ENCODE data around the gene TTLL3. TPM values are rescaled to one million over a fixed set of nuclear protein-coding genes. Genes with fewer than 3 reads are reported as not detected.

Gene TTLL3
- total and polyA plus RNA-seq, 2 of the 8 experiments (the other 6 are each of a cell fraction or from before 2014, with no cell fraction given), result 5.9 to 8.9 TPM

DNA sequence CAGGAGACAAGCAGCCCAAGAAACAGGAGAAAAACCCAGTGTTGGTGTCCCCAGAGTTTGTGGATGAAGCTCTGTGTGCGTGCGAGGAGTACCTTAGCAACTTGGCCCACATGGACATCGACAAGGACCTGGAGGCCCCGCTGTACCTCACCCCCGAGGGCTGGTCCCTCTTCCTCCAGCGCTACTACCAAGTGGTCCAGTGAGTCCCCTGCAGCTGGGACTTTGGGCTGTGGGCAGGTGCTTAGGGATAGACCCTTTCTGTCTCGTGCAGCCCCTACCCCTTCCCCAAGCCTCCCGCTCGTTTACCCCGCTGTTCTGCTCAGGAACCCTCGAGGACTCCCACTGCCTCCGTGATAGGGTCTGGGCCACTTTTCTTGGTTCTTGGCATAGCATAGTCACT, 10.5 kb downstream of the TTLL3 start:
- TF ChIP-seq JUND (IDR thresholded peaks at IDR 0.05; ENCODE audit: low read length) (no peak), NANOG (IDR thresholded peaks at IDR 0.05; ENCODE audit: insufficient read depth, low read depth, low read length, poor library complexity, severe bottlenecking) (no peak)
- H3K9ac ChIP-seq (replicated peaks in 1 of 4; ENCODE audit: extremely low read depth in 1 of 4, low read depth in 3 of 4, low read length in 3 of 4), result peak overlapping the region in 1 of 4 experiments; percentile 6; a peak in 1 of 7 replicates
- H3K9me3 ChIP-seq (ENCODE audit: insufficient read depth in 2 of 2, low read depth in 1 of 2, low read length in 1 of 2), result no peaks in the 10 kb centered on the region
- no peak overlapping the region for H3K14ac ChIP-seq (ENCODE audit: insufficient read length)
- no peak overlapping the region for H2BK15ac ChIP-seq (ENCODE audit: low read length)
- no peak overlapping the region for H3K23ac ChIP-seq (ENCODE audit: insufficient read length)
- no peak overlapping the region for H3K4me3 ChIP-seq (ENCODE audit: extremely low read depth in 1 of 4, insufficient read depth in 2 of 4, low read depth in 3 of 4, low read length in 4 of 4)
- no peak overlapping the region for H3K27ac ChIP-seq (ENCODE audit: low read depth, low read length)
- no peaks in the 10 kb centered on the region for H3K79me2 ChIP-seq (ENCODE audit: control insufficient read depth in 1 of 2, insufficient read depth in 2 of 2, low read length in 2 of 2)
- H3K56ac ChIP-seq (replicated peaks; ENCODE audit: insufficient read length, low read depth, low read length), result no peak overlapping the region
- no peak overlapping the region for H3K18ac ChIP-seq (ENCODE audit: extremely low read depth, low read length)
- POLR2A ChIA-PET (ENCODE audit: partially characterized antibody), result interaction anchor here (1.0 to 2.5 kb wide), 3 partner anchors 11 to 113 kb away, joined by 3 to 9 read pairs (median 3); partner anchors contain the start of gene CRELD1
- DNase-seq (ENCODE audit: low read depth in 1 of 2, low spot score in 2 of 2) (no peak), FAIRE-seq (no peak)
- H4K8ac ChIP-seq (ENCODE audit: extremely low read depth, insufficient read depth, low read length), result no peak overlapping the region; the same call in 1 of the 2 replicates
- no peaks in the 10 kb centered on the region for H4K20me1 ChIP-seq (replicated peaks in 1 of 2; ENCODE audit: control insufficient read depth in 1 of 2, insufficient read depth in 2 of 2, low read length in 2 of 2)
- H2BK20ac ChIP-seq (ENCODE audit: low read length), result no peak overlapping the region
- H3K79me1 ChIP-seq (ENCODE audit: low read depth, low read length), result no peaks in the 10 kb centered on the region
- no peak overlapping the region for H3K4me2 ChIP-seq (ENCODE audit: insufficient read depth in 1 of 2, low read depth in 2 of 2, low read length in 2 of 2)
- H3K4me1 ChIP-seq (replicated peaks in 1 of 4; ENCODE audit: control insufficient read depth in 3 of 4, insufficient read depth in 4 of 4, low read length in 3 of 4), result peaks cover 0 to 1% (median under 1%) of the 10 kb centered on the region in 4 experiments; a peak in 2 of 7 replicates
- H4K5ac ChIP-seq (ENCODE audit: insufficient read length, low read depth, low read length), result no peak overlapping the region
- H2AFZ ChIP-seq (ENCODE audit: low read length), result no peak overlapping the region
- H2AK5ac ChIP-seq (ENCODE audit: low read depth, low read length), result no peak overlapping the region
- H3K23me2 ChIP-seq (ENCODE audit: low read depth, low read length), result no peaks in the 10 kb centered on the region; the same call in 1 of the 2 replicates
- H3K27me3 ChIP-seq (replicated peaks in 1 of 4; ENCODE audit: control insufficient read depth in 3 of 4, extremely low read depth in 1 of 4, insufficient read depth in 3 of 4, low read length in 3 of 4), result no peaks in the 10 kb centered on the region; a peak in 1 of 7 replicates
- H4K91ac ChIP-seq (replicated peaks; ENCODE audit: insufficient read length, low read length), result no peak overlapping the region
- CTCF ChIA-PET (ENCODE audit: partially characterized antibody), result interaction anchor here (0.8 to 5.7 kb wide), 11 partner anchors 9 to 163 kb away, joined by 3 to 30 read pairs (median 4); partner anchors contain the start of gene TTLL3
- H3K36me3 ChIP-seq (ENCODE audit: control insufficient read depth in 2 of 4, insufficient read depth in 4 of 4, low read length in 3 of 4), result no peaks in the 10 kb centered on the region
- H3K4ac ChIP-seq (replicated peaks; ENCODE audit: insufficient read length, low read depth, low read length), result no peak overlapping the region
- no peak overlapping the region for H2BK12ac ChIP-seq (ENCODE audit: low read depth, low read length)
- WGBS, 2 experiments (ENCODE audit: extremely low coverage in 1 of 2, insufficient coverage in 1 of 2, insufficient read length in 1 of 2, insufficient replicate concordance in 2 of 2, low coverage in 1 of 2, low lambda C conversion rate in 2 of 2, missing lambda C conversion rate in 1 of 2), result 87% methylated on average over 12 of the region's 12 CpGs; no CpG with 5 or more reads in 1 of the 2 experiments
- no peak overlapping the region for H2BK120ac ChIP-seq (replicated peaks; ENCODE audit: low read depth, low read length)
- H2BK5ac ChIP-seq (ENCODE audit: low read depth, low read length), result no peak overlapping the region

Data from H1 (cell line).